NCI-H345 treated with DMSO at 0.1 percent for 48 hours (cell line): ENCODE results near the gene IRF5.

Experiments
- DNase-seq: peaks from one replicate; lab custom pipeline; 2025; ENCODE audit not compliant: unreplicated experiment; lab: John Stamatoyannopoulos, UW

Gene IRF5

GRCh38 chr7:128919881-128920799 lies 17.6 kb upstream of the IRF5 start:
- DNase-seq = no peak

GRCh38 chr7:128920913-128921582 lies 16.7 kb upstream of the IRF5 start:
- DNase-seq = no peak

GRCh38 chr7:128921866-128922440 lies 15.8 kb upstream of the IRF5 start:
- DNase-seq = no peak

- DNase-seq = no peak
Observed at GRCh38 chr7:128922496-128923410, 15.0 kb upstream of the IRF5 start.

GRCh38 chr7:128923411-128923800 lies 14.3 kb upstream of the IRF5 start:
- no peak for DNase-seq

- no peak for DNase-seq
Observed at GRCh38 chr7:128924707-128925588, 12.8 kb upstream of the IRF5 start.

GRCh38 chr7:128928159-128928813 lies 9.4 kb upstream of the IRF5 start:
- DNase-seq = no peak

- DNase-seq = no peak
Observed at GRCh38 chr7:128928882-128929788, 8.6 kb upstream of the IRF5 start.

- no peak for DNase-seq
Observed at GRCh38 chr7:128931190-128931798, 6.4 kb upstream of the IRF5 start.

- no peak for DNase-seq
Observed at GRCh38 chr7:128931965-128932861, 5.5 kb upstream of the IRF5 start.

- no peak for DNase-seq
Observed at GRCh38 chr7:128932862-128933179, 4.9 kb upstream of the IRF5 start.

GRCh38 chr7:128933180-128933891 lies 4.4 kb upstream of the IRF5 start:
- no peak for DNase-seq

- no peak for DNase-seq
Observed at GRCh38 chr7:128934361-128935341, 3.1 kb upstream of the IRF5 start.

GRCh38 chr7:128935342-128935730 lies 2.4 kb upstream of the IRF5 start:
- no peak for DNase-seq

- DNase-seq = no peak
Observed at GRCh38 chr7:128936798-128937197, 929 bp upstream of the IRF5 start.
